DMS79 (cell line): Measurements from ENCODE around the gene ACAD9.
"Not testable (repeated sequence)": the region's sequence is repeated elsewhere in the genome, so short reads cannot be mapped to it uniquely, and the experiment has no call there.

Experiments used
- DNase-seq: peaks from one replicate; lab custom pipeline; 2025; lab: John Stamatoyannopoulos, UW

The ACAD9 gene

DNA sequence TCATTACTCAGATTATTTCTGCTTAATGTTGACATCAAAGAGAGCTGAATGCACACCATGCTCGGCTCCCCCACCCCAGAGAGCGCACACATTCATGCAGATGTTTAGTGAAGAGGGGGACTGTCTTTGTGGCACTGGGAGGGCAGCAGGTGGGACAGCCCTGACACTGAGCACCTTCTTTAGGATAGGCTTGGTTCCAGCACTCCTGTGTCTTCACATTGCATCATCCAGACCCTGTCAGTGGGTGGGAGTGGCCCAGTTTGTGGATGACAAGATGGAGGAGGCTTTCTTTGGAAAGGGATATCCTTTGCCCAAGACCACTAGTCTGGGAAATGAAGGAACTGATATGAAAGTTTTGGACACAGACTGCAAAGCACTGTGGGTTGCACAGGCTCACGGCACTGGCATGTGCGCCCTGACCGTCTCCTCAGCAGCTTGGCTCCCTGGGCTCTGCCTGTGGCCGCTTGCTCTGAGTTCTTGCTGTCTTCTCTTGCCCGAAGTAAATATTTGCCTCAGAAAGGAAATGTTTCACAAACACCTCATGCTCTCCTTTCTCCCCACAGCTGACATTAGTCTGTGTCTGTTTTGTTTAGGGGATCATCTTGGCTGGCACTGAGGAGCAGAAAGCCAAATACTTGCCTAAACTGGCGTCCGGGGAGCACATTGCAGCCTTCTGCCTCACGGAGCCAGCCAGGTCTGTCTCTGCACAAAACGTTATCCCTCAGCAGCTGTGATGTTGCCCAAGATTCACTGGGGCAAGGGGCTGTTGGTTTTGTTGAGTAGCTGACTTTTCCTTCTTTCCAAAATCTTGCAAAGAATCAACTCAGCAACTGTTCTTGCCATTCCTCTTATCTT, 16.6 kb downstream of the ACAD9 start:
- DNase-seq, result no peak

DNA sequence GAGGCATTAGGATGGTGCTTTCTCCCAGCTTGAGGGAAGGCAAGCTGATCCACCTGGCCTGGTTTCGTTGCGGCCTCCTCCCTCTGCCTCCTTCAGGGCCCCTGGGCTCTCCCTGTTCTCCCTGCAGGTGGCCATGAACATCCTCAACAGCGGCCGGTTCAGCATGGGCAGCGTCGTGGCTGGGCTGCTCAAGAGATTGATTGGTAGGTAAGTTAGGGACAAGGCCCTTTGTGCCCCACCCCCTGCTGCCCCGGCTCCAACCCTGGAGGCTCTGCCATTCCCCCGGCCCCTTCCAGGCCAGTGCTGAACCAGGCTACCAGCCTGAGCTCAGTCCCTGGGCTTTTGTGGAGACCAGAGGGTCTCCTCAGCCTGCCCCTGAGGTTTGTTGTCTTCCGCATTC, 23.0 kb downstream of the ACAD9 start:
- no peak for DNase-seq

DNA sequence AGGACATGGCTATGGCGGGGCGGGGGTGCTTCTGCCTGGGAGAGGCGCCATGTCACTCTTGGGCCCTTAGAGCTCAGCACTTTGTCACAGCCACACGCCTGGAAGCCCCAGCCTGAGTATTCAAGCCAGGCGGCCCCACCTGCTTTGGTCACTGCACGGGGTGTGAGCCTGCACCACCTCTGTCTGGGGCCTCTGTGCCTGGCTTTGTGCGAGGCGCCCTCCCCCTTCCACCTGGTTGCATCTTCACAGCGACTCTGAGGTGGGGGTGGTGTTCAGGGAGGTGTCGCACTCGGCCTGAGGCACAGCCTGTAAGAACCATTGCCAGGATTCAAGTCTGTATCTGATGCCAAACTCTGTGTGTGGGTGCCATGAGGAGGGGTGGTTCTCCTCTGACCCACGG, 24.1 kb downstream of the ACAD9 start:
- no peak for DNase-seq

DNA sequence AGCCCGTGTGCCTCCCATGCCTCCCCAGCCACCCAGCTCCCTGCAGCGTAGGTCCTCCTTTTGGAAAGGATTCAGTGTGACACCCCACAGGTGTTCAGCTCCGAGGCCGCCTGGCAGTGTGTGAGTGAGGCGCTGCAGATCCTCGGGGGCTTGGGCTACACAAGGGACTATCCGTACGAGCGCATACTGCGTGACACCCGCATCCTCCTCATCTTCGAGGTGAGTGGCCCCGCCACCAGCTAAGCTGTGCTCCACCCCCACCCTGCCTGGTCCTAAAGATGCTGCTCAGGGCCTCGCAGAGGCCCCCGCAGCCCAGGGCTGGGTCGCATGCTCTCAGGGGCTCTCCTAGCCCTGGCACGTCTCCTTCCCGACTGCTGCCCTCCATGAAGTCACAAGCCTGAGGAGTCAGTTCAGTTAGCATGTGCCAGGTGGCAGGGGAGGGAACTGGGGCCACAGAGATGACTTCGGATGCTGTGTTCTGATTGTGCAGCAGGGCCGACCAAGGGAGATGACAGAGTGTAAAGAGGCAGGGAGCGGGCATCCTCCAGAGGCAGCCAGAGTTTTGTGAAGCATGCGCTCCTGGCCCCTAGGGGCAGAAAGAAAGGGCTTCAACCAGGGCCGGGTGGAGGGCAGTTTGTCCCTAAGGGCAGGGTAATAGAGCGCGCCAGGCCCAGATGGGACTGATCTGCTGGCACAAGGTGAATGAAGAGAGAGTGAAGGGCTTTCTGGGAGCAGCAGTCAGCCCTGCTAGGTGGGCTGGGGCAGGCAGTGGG, 26.8 kb downstream of the ACAD9 start:
- DNase-seq, result no peak

DNA sequence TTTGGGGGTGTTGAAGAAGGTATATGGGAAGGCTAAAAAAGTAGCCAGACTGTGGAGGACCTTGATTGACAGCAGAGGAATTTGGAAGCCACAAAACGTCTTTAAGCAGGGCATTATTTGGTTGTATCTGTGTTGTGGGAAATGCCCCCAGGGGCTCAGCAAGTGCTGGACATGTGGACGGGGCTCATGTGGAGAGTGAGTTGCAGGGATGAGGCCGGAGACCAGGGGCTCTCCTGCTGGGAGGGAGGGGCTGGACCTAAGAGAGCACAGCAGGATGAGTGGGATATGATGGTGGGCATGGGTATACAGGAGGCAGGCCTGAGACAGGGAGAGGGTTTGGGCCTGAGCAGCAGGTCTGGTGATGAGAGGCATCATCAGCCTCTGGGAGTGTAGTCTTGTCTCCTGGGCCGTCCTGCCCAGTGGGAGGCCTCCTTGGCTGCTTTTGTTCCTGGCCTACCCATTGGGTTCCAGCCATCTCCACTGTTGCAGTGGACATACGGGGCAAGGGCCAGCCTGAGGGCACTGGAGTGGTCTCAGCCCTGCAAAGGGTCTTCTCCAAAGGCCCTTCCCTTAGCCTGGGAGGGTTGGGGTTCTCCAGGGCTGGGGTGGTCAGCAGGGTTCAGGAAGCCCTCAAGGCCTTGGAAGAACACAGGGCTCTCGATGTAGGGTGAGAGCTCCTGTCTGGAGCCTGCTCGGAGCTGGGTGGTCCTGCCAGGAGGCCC, 27.5 kb downstream of the ACAD9 start:
- no peak for DNase-seq

DNA sequence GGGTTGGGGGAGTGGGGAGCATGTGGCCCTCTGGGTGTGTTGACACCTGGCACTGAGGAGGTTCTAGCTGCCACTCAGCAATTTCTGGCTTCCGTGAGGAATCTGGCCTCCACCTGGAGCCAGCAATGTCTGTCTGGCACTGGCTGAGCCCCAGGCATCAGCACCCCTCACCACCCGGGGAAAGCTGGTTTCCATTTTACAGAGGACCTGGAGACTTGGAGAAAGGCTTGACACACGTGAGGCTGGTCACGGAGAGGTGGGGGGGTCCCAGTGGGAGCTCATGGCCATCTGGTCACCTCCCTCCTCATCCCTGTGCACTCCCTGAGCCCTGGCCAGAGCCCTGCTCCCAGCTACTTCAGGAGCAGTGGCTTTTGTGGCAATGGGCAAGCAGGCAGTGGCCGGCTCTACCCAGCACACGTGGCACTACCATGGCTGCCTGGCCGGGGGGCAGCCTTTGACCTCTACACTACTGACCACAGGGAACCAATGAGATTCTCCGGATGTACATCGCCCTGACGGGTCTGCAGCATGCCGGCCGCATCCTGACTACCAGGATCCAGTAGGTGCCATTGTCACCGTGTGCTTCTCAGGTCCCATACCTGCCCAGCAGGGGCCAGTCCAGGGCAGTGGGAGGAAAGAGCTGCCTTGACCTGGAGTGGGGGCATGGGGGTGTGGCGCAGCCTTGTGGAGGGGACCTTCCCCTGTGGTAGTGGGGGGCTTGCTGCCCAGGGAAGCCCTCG, 28.5 kb downstream of the ACAD9 start:
- no peak for DNase-seq

DNA sequence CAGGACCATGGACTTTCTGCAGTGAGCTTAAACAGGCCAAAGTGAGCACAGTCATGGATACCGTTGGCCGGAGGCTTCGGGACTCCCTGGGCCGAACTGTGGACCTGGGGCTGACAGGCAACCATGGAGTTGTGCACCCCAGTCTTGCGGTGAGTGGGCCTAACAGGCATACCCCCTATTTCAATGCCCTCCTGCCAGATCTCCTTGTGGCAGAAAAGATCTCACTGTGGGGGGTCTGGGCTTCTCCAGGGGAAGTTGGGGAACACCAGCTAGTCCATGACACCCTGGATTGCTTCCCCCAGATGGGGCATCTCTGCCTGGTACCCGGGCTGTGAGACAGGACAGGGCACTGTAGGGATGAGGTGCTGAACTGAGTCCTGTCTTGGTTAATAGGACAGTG, 29.5 kb downstream of the ACAD9 start:
- DNase-seq, result no peak

DNA sequence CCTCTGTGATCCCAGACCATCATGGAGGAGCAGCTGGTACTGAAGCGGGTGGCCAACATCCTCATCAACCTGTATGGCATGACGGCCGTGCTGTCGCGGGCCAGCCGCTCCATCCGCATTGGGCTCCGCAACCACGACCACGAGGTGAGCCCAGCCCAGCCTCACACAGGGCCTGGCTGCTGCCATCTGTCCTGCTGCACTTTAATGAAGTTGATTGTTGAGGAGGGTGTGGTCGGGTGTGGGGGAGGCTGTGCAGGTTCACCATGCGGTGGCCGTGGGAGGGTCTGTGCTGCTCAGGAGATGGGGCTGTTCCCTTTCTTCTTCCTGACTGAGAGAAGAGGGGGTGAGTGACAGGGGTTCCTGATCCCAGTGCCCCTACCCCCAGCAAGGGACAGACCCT, 30.6 kb downstream of the ACAD9 start:
- DNase-seq, result no peak

DNA sequence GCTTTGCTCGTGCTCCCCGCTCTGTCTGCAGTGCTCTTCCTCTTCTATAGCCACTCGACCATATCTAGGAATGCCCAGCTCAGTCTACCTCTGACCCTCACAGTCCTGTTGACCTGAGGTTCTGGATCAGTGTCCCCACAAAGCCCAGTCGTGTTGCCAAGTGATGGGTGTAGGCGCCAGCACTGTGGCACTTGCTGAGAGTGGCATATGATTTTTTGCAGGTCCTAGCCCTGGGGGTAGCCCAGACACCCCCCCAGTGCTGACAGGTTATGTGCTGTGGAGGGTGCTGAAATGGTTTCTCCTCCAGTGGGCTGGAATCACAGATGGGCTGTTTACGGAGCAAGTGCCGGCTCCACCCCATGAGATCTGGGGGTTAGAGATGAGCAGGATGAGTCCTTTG, 32.5 kb downstream of the ACAD9 start:
- DNase-seq, result no peak

DNA sequence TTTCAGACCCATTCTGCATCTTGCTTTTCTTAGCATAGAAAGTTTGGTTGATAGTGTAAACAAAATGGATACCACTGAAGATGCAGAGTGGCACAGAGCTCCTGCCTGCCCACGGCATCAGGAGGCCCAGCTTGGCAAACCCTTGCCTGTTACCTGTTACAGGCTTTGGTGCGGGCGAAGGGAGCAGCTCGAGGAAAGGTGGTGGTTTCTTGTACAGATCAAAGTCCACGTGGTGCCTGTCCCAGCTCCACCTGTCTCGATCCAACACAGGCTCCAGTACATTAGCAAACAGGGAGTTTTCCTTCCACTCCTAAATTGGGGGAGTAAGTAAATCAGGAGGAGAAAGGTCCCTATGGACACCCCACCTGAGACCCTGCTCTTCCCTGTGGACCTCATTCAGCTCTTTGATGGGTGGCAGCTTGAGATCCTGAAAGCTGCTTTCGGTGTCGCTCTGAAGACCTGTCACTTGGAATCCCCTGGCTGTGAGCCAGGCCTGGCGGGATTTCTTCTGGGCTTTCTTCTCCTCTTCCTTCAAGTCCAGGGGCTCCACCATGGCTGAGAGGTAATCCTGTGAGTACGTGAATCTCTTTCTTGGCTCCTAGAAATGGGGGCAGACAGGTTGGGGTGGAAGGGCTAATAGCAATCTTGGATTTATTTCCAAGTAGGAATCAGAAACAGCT, 35.7 kb downstream of the ACAD9 start:
- no peak for DNase-seq

DNA sequence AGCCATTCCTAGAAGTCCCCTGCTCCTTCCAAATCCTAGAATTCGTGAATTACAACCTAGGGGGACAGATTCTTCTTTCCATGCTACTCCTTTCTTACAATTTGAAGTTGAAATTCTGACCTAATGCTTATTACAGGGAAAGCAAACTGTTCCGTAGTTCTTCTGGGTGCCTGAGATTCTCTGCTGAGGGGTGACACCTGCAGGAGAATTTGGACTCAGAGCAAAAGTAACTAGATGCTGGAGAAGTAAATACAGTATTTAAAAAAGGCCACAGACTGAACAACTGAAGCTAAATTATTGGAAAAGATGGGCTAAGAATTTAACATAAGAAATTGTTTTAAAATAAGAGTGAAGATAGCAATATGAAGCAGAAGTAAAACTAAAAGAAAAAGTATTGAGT, 37.9 kb downstream of the ACAD9 start:
- DNase-seq, result no peak

DNA sequence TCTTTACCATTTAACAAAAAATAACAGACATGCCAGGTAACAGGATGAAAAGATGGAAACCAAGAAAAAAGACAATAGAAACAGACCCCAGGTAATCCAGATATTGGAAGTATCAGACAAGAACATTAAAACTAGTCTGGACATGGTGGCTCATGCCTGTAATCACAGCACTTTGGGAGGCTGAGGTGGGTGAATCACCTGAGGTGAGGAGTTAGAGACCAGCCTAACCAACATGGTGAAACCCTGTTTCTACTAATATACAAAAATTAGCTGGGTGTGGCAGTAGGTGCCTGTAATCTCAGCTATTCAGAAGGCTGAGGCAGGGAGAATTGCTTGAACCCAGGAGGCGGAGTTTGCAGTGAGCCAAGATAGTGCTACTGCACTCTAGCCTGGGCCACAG, 40.6 kb downstream of the ACAD9 start:
- DNase-seq, result no peak

DNA sequence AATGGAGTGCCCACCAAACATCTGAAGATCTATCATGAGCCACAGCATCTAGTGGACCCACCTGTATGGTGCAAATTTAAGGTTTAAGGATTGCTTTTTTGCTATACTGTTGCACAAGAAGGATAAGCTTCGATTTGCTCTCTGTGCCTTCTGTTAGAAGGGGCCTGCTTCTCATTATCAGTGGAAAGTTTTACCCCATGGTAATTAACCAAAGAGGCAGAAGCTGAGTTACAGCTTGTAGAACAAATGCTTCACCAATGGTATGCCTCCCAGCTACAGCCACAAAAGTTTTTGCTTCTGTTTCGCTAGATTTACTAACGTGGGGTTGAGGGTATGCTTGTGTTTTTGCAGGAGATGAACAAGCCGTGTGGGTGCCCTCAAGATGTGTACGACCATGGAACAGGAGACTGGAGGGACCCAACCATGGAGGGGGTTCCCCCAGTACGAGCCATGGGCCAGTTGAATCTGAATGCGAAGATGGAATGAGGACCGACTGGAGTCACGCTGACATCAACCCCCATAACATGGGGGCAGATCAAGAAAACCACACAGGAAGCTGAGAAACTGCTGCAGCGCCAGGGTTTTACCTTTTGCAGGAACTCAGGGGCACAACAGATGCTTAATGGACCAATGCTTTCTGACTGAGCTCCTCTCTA, 43.5 kb downstream of the ACAD9 start:
- DNase-seq, result no peak

DNA sequence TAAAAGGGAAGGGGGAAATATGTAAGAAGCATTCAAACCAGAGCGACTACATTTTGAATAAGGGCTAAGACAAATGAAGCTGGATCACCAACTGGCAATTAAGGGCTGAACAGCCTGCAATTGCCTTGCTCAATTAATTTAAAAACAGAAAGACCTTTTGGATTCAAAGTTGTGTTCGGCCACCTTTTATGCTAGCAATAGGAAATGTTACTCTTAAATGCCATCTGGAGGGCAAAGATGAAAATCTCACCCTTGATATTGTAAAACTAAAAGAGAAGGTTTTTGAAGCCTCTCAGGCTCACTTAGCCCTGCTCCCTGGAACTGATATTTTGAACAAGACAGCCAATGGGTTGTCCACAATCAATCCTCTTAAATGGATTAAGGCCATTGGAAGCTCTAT, 44.2 kb downstream of the ACAD9 start:
- DNase-seq, result no peak

DNA sequence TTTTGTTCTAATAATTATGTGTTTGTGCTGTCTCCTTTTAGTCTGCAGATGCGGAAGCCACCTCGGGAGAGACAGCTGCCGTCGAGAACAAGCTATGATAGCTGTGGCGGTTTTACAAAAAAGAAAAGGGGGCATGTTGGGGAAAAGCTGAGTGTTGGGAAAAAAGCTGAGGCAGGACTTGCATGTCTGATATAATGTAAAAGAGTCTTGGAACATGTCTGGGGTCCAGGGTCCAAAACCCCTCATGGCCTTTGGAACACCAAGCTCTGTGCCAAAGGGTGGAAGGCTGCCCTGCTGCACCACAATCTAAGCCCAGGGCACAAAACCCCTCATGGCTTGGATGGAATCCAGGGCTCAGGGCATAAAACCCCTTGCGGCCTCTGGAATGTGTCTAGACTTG, 44.6 kb downstream of the ACAD9 start:
- not testable (repeated sequence) for DNase-seq

DNA sequence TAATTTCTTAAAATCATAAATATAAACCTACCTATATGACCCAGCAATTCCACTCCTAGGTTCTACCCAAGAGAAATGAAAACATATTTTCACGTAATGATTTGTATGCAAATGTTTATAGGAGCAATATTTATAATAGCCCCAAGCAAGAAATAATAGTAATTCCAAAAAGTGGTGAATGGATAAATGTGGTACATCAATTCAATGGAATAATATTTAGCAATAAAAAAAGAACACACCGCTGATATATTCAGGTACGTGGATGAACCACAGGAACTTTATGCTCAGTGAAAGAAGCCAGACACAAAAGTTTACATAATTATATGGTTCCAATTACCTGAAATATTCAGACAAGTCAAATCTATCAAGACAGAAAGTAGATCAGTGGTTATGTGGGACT, 49.9 kb downstream of the ACAD9 start:
- DNase-seq, result no peak

DNA sequence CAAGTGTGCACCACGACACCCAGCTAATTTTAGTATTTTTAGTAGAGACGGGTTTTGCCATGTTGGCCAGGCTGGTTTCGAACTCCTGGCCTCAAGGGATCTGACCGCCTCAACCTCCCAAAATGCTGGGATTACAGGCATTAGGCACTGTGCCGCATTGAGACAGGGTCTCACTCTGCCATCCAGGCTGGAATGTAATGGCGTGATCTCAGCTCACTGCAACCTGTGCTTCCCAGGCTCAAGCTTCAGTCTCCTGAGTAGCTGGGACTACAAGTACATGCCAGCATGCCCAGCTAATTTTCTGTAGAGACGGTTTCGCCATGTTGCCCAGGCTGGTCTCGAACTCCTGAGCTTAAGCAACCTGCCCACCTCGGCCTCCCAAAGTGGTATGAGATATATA, 51.6 kb downstream of the ACAD9 start:
- no peak for DNase-seq

DNA sequence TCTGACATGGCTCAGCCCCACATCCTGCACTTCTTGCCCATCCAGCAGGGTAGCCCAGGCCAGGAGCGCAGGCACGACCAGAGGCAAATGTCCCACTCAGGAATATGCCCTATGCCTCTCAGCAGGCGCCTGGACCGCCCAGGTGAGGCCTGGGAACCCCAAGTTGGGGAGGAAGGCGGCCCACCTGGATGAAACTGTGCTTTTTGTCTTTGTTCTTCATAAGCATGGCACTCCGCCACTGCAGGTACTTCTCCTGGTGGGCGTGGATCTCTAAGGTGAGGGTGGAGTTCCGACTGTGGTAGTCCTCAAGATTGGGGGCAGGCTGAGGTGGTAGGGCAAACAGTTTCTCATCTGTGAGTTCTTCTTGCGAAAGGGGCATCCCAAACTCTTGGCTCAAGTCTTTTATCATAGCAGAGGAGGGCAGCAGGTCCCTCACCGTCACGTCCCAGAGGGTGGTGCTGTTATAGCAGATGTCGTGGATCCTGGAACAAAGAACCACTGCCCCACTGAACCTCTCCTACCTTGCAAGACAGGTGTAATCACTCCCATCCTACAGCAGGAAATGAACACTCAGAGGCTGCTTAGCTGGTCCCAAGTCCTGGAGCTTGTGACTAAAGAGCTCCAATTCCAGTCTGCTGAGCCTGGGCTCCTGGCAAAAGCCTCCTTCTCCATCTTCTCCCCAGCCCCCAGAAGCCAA, 53.2 kb downstream of the ACAD9 start:
- DNase-seq, result no peak

DNA sequence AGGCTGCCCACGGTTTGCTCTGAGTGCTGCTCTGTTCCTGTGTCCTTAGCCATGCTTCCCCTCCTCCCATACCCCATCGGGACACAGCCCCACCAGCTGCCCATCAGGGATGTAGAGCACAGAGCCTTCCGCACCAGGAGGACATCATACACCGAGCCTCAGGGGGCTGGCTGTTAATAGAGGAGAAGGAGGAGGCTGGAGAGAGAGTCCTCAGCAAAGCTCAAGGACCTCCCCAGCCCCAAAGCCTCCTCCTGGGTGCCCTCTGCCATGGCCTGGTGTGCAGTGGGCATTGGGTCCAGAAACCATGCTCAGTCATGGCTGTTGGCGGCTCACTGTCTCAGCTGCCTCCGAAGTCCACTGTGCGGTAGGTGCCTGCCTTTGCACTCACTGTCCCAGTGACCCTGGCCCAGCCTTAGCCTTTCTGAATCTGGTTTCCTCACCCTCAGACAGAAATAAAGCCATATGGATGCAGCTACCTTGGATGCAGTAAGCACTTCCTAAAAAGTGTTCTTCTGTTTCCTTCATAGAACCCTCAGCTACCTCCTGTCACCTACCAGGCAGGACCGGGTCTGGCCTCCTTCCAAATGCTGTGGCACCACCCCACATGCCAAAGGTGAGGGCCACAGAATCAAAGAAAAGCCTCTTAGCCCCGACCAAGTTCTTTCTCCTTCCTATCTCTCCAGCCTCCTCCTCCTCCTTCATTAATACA, 53.9 kb downstream of the ACAD9 start:
- no peak for DNase-seq

DNA sequence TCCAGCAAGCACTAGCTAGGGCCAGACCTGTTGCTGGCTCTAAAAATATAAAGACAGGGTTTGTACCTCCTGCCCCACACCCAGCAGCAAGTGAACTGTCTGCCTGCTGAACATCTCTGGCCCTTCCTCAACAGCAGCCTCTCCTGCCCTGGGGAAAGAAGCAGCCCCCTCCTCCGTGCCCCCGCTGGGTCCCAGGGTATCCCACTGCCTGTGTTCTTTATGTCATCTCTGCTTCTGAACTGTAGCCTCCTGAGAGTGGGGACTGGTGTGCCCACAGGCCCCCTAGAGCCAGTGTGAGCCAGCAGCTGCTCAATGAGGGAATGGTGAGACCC, 54.5 kb downstream of the ACAD9 start:
- DNase-seq, result no peak
